ENCODE data around the gene CACNA1C. TPM values are rescaled to one million over a fixed set of nuclear protein-coding genes. Genes with fewer than 3 reads are reported as not detected.

CACNA1C gene
- total RNA-seq, 1 donor from 2014 or later: 0.02 TPM

DNA sequence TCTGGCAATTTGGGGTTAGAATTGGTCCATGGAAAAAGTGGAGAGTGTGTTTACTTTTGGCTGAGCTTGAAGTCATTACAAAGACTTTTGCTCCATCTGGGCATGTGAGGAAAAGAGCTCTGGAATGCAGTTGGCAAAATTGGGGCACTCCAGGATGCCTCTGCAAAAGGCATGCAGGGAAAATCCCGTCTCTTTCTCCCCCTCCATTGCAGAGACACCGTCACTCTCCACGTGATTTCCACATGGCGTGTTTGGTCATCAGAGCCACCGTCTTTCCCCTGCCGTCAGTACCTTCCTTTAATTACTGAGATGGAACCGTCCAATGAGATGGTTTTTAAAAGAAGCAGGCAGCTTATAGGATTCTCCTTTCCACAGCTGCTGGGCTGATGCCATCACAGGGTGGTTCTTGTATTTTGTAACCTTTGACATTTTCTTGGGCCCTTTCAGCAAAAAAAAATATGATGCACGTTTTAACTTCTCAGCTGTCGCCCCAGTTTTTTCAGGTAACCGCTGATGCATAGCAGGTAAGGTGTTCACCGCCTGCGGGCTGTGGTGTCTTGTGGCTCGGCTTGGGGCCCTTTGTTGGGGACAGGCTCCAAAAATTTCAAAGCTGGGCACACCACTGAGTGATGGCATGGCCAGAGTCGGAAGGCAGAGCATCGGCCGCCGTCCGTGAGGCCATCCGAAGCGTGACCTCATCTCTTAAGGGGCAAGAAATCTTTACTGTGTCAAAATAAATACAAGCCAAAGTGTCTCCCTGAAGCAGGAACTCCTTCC is 68.4 kb downstream of the CACNA1C start:
- Mint-ChIP-seq H3K27ac (no peak overlapping the region), H3K4me3 (no peak overlapping the region), H3K4me1 (no peaks in the 10 kb centered on the region), H3K36me3 (ENCODE audit: low read depth) (no peaks in the 10 kb centered on the region), H3K9me3 (no peaks in the 10 kb centered on the region), H3K27me3 (peaks cover 4% of the 10 kb centered on the region)
- no peak for ATAC-seq (ENCODE audit: low read depth)
- TF ChIP-seq, protein P1, sequence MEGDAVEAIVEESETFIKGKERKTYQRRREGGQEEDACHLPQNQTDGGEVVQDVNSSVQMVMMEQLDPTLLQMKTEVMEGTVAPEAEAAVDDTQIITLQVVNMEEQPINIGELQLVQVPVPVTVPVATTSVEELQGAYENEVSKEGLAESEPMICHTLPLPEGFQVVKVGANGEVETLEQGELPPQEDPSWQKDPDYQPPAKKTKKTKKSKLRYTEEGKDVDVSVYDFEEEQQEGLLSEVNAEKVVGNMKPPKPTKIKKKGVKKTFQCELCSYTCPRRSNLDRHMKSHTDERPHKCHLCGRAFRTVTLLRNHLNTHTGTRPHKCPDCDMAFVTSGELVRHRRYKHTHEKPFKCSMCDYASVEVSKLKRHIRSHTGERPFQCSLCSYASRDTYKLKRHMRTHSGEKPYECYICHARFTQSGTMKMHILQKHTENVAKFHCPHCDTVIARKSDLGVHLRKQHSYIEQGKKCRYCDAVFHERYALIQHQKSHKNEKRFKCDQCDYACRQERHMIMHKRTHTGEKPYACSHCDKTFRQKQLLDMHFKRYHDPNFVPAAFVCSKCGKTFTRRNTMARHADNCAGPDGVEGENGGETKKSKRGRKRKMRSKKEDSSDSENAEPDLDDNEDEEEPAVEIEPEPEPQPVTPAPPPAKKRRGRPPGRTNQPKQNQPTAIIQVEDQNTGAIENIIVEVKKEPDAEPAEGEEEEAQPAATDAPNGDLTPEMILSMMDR (IDR thresholded peaks at IDR 0.05): no peak
- ChIA-PET POLR2A (no interaction called here), CTCF (no interaction called here)
- intact Hi-C loops (cut with micrococcal nuclease): no loop called here
- no peak for DNase-seq

DNA sequence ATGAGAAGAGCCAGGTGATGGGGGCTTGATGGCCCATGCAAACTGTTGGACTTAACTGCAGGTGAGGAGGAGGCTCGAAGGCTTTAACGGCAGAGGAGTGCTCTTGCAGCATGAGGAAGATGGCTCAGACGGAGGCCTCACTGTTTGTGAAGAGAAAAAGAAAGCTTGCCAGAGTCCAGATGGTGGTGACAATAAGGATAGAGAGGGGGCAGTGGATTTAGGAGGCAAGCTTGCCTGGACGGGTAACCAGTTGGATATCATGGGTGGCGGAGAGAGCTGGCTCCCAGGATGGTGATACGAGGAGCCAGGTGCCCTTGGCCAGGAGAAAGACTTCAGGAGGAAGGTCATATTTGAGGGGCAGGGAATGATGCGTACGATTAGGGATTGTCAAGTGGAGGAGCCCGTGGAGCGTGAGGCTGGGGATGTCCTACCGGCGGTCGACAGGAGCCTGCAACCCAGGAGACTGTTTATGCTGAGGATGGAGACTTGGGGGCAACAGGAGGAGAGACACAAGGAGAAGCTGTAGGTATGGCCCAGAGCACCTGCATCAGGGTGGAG is 71.8 kb downstream of the CACNA1C start:
- Mint-ChIP-seq H3K4me3 (no peak overlapping the region), H3K4me1 (no peaks in the 10 kb centered on the region), H3K27ac (no peak overlapping the region), H3K36me3 (ENCODE audit: low read depth) (no peaks in the 10 kb centered on the region), H3K9me3 (no peaks in the 10 kb centered on the region), H3K27me3 (no peaks in the 10 kb centered on the region)
- POLR2A ChIA-PET: no interaction called here
- intact Hi-C loops (cut with micrococcal nuclease): no loop called here
- ATAC-seq (ENCODE audit: low read depth) (no peak), DNase-seq (no peak)
- TF ChIP-seq, protein P1 (IDR thresholded peaks at IDR 0.05): no peak
- CTCF ChIA-PET: no interaction called here

DNA sequence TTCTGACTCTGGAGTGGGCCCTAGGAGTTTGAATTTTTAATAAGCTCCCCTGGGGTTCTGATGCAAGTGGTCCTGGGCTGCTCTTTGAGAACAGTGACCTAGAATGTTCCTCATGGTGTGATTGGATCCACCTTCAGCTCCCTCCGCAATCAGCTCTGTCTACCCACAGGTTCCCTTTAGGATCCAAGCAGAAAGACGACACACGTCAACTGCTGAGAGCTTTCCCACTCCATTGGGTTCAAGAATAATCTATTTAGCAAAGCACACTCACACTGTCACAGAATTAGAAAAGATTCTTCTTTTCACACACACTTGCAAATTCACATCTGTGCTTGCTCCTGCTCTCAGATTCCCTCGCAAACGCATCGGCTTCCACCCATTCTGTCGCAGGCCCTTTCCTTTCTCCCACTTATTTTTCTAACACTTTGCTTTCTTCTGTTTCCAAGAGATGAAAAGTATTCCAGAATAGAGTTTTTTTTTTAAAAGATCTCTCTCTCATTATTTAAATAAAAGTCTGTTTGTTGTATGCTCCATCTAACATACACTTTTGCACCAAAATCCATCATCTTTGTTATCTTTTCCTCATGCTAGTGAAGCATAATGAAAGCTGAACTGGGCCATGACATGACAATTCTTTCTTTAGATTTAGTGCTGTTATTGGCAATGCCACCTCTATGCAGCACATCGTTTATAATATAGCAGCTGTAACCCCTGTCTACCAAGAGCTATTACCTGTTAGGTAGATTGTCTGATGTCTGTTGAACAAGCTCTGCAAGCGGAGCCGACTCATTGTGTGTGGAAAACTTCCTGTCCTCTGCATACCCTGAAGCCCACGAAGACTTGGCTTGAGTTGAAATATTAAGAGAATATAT is 73.1 kb downstream of the CACNA1C start:
- H3K27ac Mint-ChIP-seq: no peak overlapping the region
- intact Hi-C loops (cut with micrococcal nuclease): no loop called here
- TF ChIP-seq, protein P1 (IDR thresholded peaks at IDR 0.05): no peak
- H3K27me3 Mint-ChIP-seq: no peaks in the 10 kb centered on the region
- no peaks in the 10 kb centered on the region for H3K4me1 Mint-ChIP-seq
- DNase-seq (no peak), ATAC-seq (ENCODE audit: low read depth) (no peak)
- ChIA-PET CTCF (no interaction called here), POLR2A (no interaction called here)
- H3K4me3 Mint-ChIP-seq: no peak overlapping the region
- no peaks in the 10 kb centered on the region for H3K9me3 Mint-ChIP-seq
- H3K36me3 Mint-ChIP-seq (ENCODE audit: low read depth): no peaks in the 10 kb centered on the region

DNA sequence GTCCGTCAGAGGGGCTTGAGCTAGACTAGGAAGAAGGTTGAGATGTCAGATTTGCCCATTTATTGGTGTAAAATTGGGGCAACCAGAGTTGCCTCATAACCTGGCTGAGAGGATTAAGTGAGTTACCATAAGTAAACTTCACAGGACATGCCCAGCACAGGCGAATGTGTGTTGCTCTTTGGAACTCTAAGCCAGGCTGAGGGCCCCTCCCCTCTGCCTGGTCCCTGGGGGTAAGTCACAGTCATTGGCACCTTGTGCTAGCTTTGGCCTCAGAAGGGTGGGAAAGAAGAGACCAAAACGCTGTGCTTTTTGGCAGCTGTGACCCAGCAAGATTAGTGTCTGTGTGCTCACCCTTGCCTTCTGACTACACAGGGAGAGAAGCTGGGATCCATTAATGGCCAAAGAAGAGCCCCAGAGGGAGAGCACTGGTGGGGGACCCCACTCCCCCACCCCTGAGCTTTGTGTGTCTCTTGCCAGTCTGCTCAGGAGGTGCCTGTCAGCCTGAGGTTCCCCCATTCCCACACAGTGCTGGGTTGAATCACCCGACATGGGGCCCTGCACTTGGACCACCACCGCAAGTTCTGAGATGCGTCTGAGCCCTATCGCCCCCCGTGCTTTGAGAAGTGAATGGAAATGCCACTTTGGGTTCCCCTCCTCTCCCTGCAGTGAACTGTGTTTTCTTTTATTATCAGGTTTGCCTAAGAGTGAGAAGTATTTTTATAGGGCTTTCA is 74.1 kb downstream of the CACNA1C start:
- H3K27me3 Mint-ChIP-seq: no peaks in the 10 kb centered on the region
- TF ChIP-seq, protein P1 (IDR thresholded peaks at IDR 0.05): no peak
- no peaks in the 10 kb centered on the region for H3K4me1 Mint-ChIP-seq
- no peak overlapping the region for H3K27ac Mint-ChIP-seq
- intact Hi-C loops (cut with micrococcal nuclease): no loop called here
- DNase-seq: no peak
- no peak for ATAC-seq (ENCODE audit: low read depth)
- H3K9me3 Mint-ChIP-seq: no peaks in the 10 kb centered on the region
- H3K36me3 Mint-ChIP-seq (ENCODE audit: low read depth): no peaks in the 10 kb centered on the region
- no peak overlapping the region for H3K4me3 Mint-ChIP-seq
- ChIA-PET CTCF (no interaction called here), POLR2A (no interaction called here)

All from activated B cell treated with CpG ODN at 0.5 μM for 24 hours (primary cell).